ENCODE results near the gene GSTK1.
A peak's percentile ranks its signal among the peaks of the same experiment; 100 is the strongest.
"Not testable (repeated sequence)": the region's sequence is repeated elsewhere in the genome, so short reads cannot be mapped to it uniquely, and the experiment has no call there.

GSTK1 gene

GRCh38 chr7:143279186-143280098, 16.2 kb downstream of the GSTK1 start:
- no peak for DNase-seq

GRCh38 chr7:143280160-143280559, 16.9 kb downstream of the GSTK1 start:
- DNase-seq: no peak

GRCh38 chr7:143280566-143280965, 17.3 kb downstream of the GSTK1 start:
- DNase-seq: no peak

GRCh38 chr7:143281529-143281928, 18.3 kb downstream of the GSTK1 start:
- no peak for DNase-seq

- no peak for DNase-seq
These were observed 18.9 kb downstream of the GSTK1 start for GRCh38 chr7:143282124-143282523.

- no peak for DNase-seq
These were observed 20.1 kb downstream of the GSTK1 start for GRCh38 chr7:143283381-143283780.

- DNase-seq: no peak
These were observed 21.6 kb downstream of the GSTK1 start, which contains the start of gene TMEM139 for GRCh38 chr7:143284591-143285469. Gene TMEM139, plus strand, starts transcription at chr7:143284958. Its CDS starts 1,000 bp downstream, at chr7:143285958.

- no peak for DNase-seq
These were observed 22.2 kb downstream of the GSTK1 start for GRCh38 chr7:143285470-143285778.

GRCh38 chr7:143285806-143286521, 22.7 kb downstream of the GSTK1 start:
- no peak for DNase-seq

- DNase-seq: no peak
These were observed 23.3 kb downstream of the GSTK1 start for GRCh38 chr7:143286522-143286890.

GRCh38 chr7:143287339-143287934, 24.2 kb downstream of the GSTK1 start:
- no peak for DNase-seq

- peak; percentile 89 for DNase-seq
These were observed 24.9 kb downstream of the GSTK1 start, which contains the start of gene CASP2 for GRCh38 chr7:143287935-143288826. Gene CASP2, plus strand, starts transcription at chr7:143288351. Its CDS starts 105 bp downstream, at chr7:143288456.

GRCh38 chr7:143288836-143289235, 25.6 kb downstream of the GSTK1 start:
- DNase-seq: no peak

- no peak for DNase-seq
These were observed 26.2 kb downstream of the GSTK1 start for GRCh38 chr7:143289421-143289820.

GRCh38 chr7:143289888-143290287, 26.6 kb downstream of the GSTK1 start:
- not testable (repeated sequence) for DNase-seq

- no peak for DNase-seq
These were observed 27.1 kb downstream of the GSTK1 start for GRCh38 chr7:143290293-143290692.

- DNase-seq: no peak
These were observed 29.6 kb downstream of the GSTK1 start for GRCh38 chr7:143292876-143293275.

GRCh38 chr7:143295870-143296269, 32.6 kb downstream of the GSTK1 start:
- DNase-seq: no peak

GRCh38 chr7:143296686-143297085, 33.4 kb downstream of the GSTK1 start:
- no peak for DNase-seq

GRCh38 chr7:143299346-143299745, 36.1 kb downstream of the GSTK1 start:
- DNase-seq: no peak

- DNase-seq: no peak
These were observed 36.6 kb downstream of the GSTK1 start for GRCh38 chr7:143299840-143300239.

All from NCI-H1105 (cell line).